SK-N-SH (cell line): ENCODE results near the gene KDELR1. TPM values are rescaled to one million over a fixed set of nuclear protein-coding genes. Genes with fewer than 3 reads are reported as not detected.
A peak's percentile ranks its signal among the peaks of the same experiment; 100 is the strongest.

Experiments used
- CTCF ChIA-PET: fragments of 300-600, 350-600 bp; formaldehyde crosslinking; extraction: SDS; loops from one replicate; lab custom pipeline; 2021; lab: Yijun Ruan, JAX
- POLR2A ChIA-PET: fragments of 350-600 bp; sonication (Branson Sonifier 250); formaldehyde crosslinking; extraction: SDS; loops from one replicate; lab custom pipeline; 2020; ENCODE audit warnings: antibody characterized with exemption, inconsistent platforms; lab: Yijun Ruan, JAX
- DNase-seq: peaks from one replicate; pipeline ENCODE4 v3.0.0; 2012
- H2AFZ ChIP-seq: fragments of 200-600 bp; sonication (generic); 2 replicates; pipeline ENCODE4 v1.8.1; 2016; ENCODE audit warnings: antibody characterized with exemption, mild to moderate bottlenecking, low read depth
- H3F3A ChIP-seq: fragments of 200-600 bp; sonication (generic); replicated peaks from 2 replicates; pipeline ENCODE3; 2016; ENCODE audit warnings: antibody characterized with exemption, mild to moderate bottlenecking; ENCODE audit not compliant: insufficient read depth
- H3K27ac ChIP-seq, 2 experiments: fragments of 200-500 bp in 1 of 2; fragments of 200-600 bp in 1 of 2; sonication (Bioruptor generic) in 1 of 2; sonication (generic), shearing (Covaris generic) in 1 of 2; 2 replicates each; pipeline versions ENCODE4 v1.5.1 to v1.6.1; 2014 to 2016; ENCODE audit warnings: low read depth in 2 of 2, inconsistent platforms in 1 of 2, low read length in 1 of 2, mild to moderate bottlenecking in 1 of 2, mixed read lengths in 1 of 2
- H3K27me3 ChIP-seq: fragments of 200-600 bp; sonication (generic), shearing (Covaris generic); 2 replicates; pipeline ENCODE4 v1.6.1; 2016; ENCODE audit warnings: mixed run types; ENCODE audit not compliant: insufficient read depth
- H3K36me3 ChIP-seq, 2 experiments: fragments of 200-500 bp in 1 of 2; fragments of 200-600 bp in 1 of 2; sonication (Bioruptor generic) in 1 of 2; sonication (generic) in 1 of 2; replicated peaks in 1 of 2; 2 replicates each; pipeline versions ENCODE3 to v1.5.1; 2014 to 2016; ENCODE audit warnings: low read length in 1 of 2, mild to moderate bottlenecking in 1 of 2; ENCODE audit not compliant: insufficient read depth in 2 of 2, control insufficient read depth in 1 of 2
- H3K4me1 ChIP-seq, 2 experiments: fragments of 200-500 bp in 1 of 2; fragments of 200-600 bp in 1 of 2; sonication (Bioruptor generic) in 1 of 2; sonication (generic), shearing (Covaris generic) in 1 of 2; 2 replicates each; pipeline versions ENCODE4 v1.5.1 to v1.6.1; 2014 to 2016; ENCODE audit warnings: low read depth in 1 of 2, low read length in 1 of 2, mixed run types in 1 of 2; ENCODE audit not compliant: insufficient read depth in 2 of 2, control insufficient read depth in 1 of 2
- H3K4me2 ChIP-seq: fragments of 200-600 bp; sonication (generic), shearing (Covaris generic); 2 replicates; pipeline ENCODE4 v1.6.1; 2017; ENCODE audit warnings: mixed run types
- H3K4me3 ChIP-seq, 2 experiments: fragments of 200-500 bp in 1 of 2; fragments of 200-600 bp in 1 of 2; sonication (Bioruptor generic) in 1 of 2; sonication (generic), shearing (Covaris generic) in 1 of 2; 2 replicates each; pipeline versions ENCODE4 v1.5.1 to v1.8.1; 2014 to 2016; ENCODE audit warnings: low read depth in 2 of 2, inconsistent platforms in 1 of 2, low read length in 1 of 2, mild to moderate bottlenecking in 1 of 2, mixed read lengths in 1 of 2, moderate library complexity in 1 of 2
- H3K79me2 ChIP-seq: fragments of 200-600 bp; sonication (generic); 2 replicates; pipeline ENCODE4 v1.8.1; 2017; ENCODE audit warnings: mild to moderate bottlenecking; ENCODE audit not compliant: insufficient read depth
- H3K9ac ChIP-seq: fragments of 200-600 bp; sonication (generic); 2 replicates; pipeline ENCODE4 v1.6.1; 2017; ENCODE audit warnings: mixed run types
- H3K9me2 ChIP-seq: fragments of 200-600 bp; sonication (generic); 2 replicates; pipeline ENCODE4 v1.6.1; 2017; ENCODE audit warnings: mixed run types
- H3K9me3 ChIP-seq: fragments of 200-600 bp; sonication (generic); 2 replicates; pipeline ENCODE4 v1.6.1; 2017; ENCODE audit warnings: mixed run types, mild to moderate bottlenecking, moderate library complexity
- H4K20me1 ChIP-seq: fragments of 200-600 bp; sonication (generic); 2 replicates; pipeline ENCODE4 v1.6.1; 2017; ENCODE audit warnings: mild to moderate bottlenecking, mixed run types; ENCODE audit not compliant: insufficient read depth
- CHD2 ChIP-seq: fragments of 150-350 bp; IDR thresholded peaks from 2 replicates; pipeline ENCODE4 v1.6.1; 2018; ENCODE audit warnings: low read length; ENCODE audit not compliant: partially characterized antibody
- ELF1 ChIP-seq: IDR thresholded peaks from 2 replicates; pipeline ENCODE4 v1.4.0; 2012
- FOSL2 ChIP-seq: IDR thresholded peaks from 2 replicates; pipeline ENCODE4 v1.4.0; 2012; ENCODE audit warnings: low read depth, mild to moderate bottlenecking, moderate library complexity, borderline replicate concordance
- FOXJ3 ChIP-seq: sonication (generic); formaldehyde crosslinking; IDR thresholded peaks from 2 replicates; pipeline ENCODE4 v1.5.1; 2020; ENCODE audit warnings: mild to moderate bottlenecking, missing genetic modification reagents
- GABPA ChIP-seq: IDR thresholded peaks from 2 replicates; pipeline ENCODE4 v1.4.0; 2012; ENCODE audit warnings: low read depth, mild to moderate bottlenecking
- IRF3 ChIP-seq: fragments of 150-350 bp; IDR thresholded peaks from 2 replicates; pipeline ENCODE4 v1.6.1; 2016; ENCODE audit warnings: mild to moderate bottlenecking, low read depth, low read length
- NRF1 ChIP-seq: IDR thresholded peaks from 2 replicates; pipeline ENCODE4 v1.6.1; 2012; ENCODE audit warnings: low read depth, mild to moderate bottlenecking, low read length
- RCOR1 ChIP-seq: fragments of 150-350 bp; IDR thresholded peaks from 2 replicates; pipeline ENCODE4 v1.6.1; 2017; ENCODE audit warnings: antibody characterized with exemption, low read length
- TCF12 ChIP-seq: IDR thresholded peaks from 2 replicates; pipeline ENCODE4 v1.4.0; 2012
- YY1 ChIP-seq: IDR thresholded peaks from 2 replicates; pipeline ENCODE4 v1.4.0; 2012; ENCODE audit warnings: low read depth, mild to moderate bottlenecking
- WGBS: methylation state at CpG from one replicate; pipeline ENCODE4 v1.1.6; 2017; ENCODE audit warnings: low lambda C conversion rate; 5-methylcytosine and 5-hydroxymethylcytosine counted together
- polyA plus RNA-seq, 3 experiments: library from polyadenylated mRNA; depleted of rRNA; stranded (reverse); fragments of >200 nt; gene quantifications; 2 replicates each; pipeline ENCODE4 v1.2.3, GENCODE V29; 2012
- TF ChIP-seq, protein P1 (sequence below): IDR thresholded peaks from 2 replicates; pipeline ENCODE4; 2012
- TF ChIP-seq, protein P2 (sequence below): IDR thresholded peaks from 2 replicates; pipeline ENCODE4 v1.4.0; 2012; ENCODE audit warnings: low read depth, borderline replicate concordance
- TF ChIP-seq, protein P3 (sequence below): IDR thresholded peaks from 2 replicates; pipeline ENCODE4 v1.6.1; 2012; ENCODE audit warnings: mild to moderate bottlenecking, low read depth, low read length, moderate library complexity

Gene KDELR1
- polyA plus RNA-seq, 1 of the 3 experiments (the other 2 are of a cell fraction): 138 TPM

DNA sequence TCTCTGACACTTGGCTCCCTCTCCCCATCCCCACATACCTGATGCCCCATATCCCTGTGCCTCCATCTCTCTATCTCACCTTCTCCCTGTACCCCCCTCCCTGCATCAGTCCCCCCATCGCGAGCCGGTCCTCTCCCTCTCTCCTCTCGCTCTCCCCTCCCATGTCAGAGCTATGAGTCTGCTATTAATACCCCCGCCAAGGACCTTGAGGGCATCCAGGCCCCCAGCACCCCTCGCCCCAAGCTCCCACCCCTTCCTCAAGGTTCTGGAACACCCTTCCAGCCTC, 3.8 kb upstream of the KDELR1 start:
- peak overlapping the region; percentile 93; the same call in 1 of the 2 replicates for H3K4me2 ChIP-seq
- H3K27me3 ChIP-seq: no peaks in the 10 kb centered on the region
- ChIA-PET CTCF (interaction anchor here (0.6 to 1.2 kb wide), 2 partner anchors 50 to 54 kb away, joined by 3 to 5 read pairs; partner anchors contain the start of gene GRWD1), POLR2A (interaction anchor here (0.7 kb wide), 1 partner anchor 64 kb away, joined by 3 read pairs; no protein-coding TSS in a partner anchor)
- no peak for DNase-seq
- H3K4me3 ChIP-seq: no peak overlapping the region
- H3K9ac ChIP-seq: no peak overlapping the region
- WGBS: 67% methylated on average over 6 of the region's 6 CpGs
- peaks cover 26% of the 10 kb centered on the region for H3F3A ChIP-seq
- peaks cover 13% of the 10 kb centered on the region for H3K79me2 ChIP-seq
- no peaks in the 10 kb centered on the region for H3K36me3 ChIP-seq
- no peaks in the 10 kb centered on the region for H3K9me2 ChIP-seq
- H4K20me1 ChIP-seq: no peaks in the 10 kb centered on the region
- H3K4me1 ChIP-seq: peaks cover 4 to 48% of the 10 kb centered on the region in 2 experiments; a peak in 3 of 4 replicates
- TF ChIP-seq CHD2 (no peak), ELF1 (no peak), FOSL2 (no peak), NRF1 (no peak), GABPA (no peak), FOXJ3 (CRISPR knock-in tag) (no peak), YY1 (no peak)
- H2AFZ ChIP-seq: no peak overlapping the region
- no peak overlapping the region for H3K27ac ChIP-seq
- H3K9me3 ChIP-seq: no peaks in the 10 kb centered on the region

DNA sequence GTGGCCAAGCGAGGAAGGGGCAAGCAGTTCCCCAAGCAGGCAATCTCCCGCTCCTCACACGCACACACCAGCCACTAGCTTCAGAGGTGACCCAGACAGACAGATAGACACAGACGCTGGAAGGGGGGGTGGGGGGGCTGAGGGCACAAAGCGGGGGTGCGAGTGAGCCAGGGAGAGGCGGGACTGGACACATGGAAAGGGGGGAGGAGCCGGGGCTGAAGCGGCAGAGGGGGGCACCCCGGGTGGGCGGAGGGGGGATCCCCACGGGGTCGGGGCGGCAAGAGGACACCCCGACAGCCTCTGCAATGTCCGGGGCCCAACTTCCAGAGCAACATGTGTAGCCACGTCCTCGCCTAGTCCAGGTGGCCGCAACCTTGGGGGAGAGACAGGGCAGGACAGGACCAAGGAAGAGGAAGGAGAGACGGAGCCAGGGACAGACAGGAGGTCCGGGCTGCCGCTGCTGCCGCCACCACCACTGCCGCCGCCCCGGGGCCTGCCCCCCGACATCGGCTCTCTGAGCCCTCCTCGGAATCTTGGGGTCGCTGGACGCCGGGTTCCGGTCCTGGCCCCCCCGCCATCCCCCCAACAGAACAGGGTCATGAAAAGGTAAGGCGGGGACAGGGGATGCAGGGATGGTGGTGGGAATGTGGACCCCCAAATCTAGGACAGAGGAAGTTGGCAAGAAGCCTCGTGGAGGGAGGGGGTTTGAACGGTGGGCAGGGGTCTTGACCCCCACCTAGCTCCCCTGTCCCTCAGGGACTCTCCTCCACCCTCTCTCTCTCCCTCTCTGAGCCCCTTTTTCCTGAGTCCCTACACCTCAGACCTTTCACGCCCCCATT, 3.2 kb upstream of the KDELR1 start:
- peaks cover 16% of the 10 kb centered on the region for H3K79me2 ChIP-seq
- H3K27ac ChIP-seq: peak overlapping the region in 1 of 2 experiments; percentile 61; a peak in 1 of 4 replicates
- H3K36me3 ChIP-seq: no peaks in the 10 kb centered on the region
- no peaks in the 10 kb centered on the region for H3K9me3 ChIP-seq
- H3K4me1 ChIP-seq: peaks cover 4 to 48% of the 10 kb centered on the region in 2 experiments; a peak in 3 of 4 replicates
- H2AFZ ChIP-seq: peak overlapping the region; percentile 68; the same call in 1 of the 2 replicates
- 13% methylated on average over 22 of the region's 38 CpGs for WGBS
- CTCF ChIA-PET: interaction anchor here (1.0 to 1.4 kb wide), 4 partner anchors 51 to 82 kb away, joined by 3 to 5 read pairs (median 4); partner anchors contain the start of gene GRWD1
- peak overlapping the region; percentile 51 to 68 for H3K4me3 ChIP-seq
- H4K20me1 ChIP-seq: no peaks in the 10 kb centered on the region
- H3K27me3 ChIP-seq: no peaks in the 10 kb centered on the region
- H3K9me2 ChIP-seq: no peaks in the 10 kb centered on the region
- DNase-seq: no peak
- H3K4me2 ChIP-seq: peak overlapping the region; percentile 93
- TF ChIP-seq IRF3 (no peak), NRF1 (no peak), RCOR1 (no peak), TCF12 (no peak), GABPA (no peak)
- TF ChIP-seq, protein P1, sequence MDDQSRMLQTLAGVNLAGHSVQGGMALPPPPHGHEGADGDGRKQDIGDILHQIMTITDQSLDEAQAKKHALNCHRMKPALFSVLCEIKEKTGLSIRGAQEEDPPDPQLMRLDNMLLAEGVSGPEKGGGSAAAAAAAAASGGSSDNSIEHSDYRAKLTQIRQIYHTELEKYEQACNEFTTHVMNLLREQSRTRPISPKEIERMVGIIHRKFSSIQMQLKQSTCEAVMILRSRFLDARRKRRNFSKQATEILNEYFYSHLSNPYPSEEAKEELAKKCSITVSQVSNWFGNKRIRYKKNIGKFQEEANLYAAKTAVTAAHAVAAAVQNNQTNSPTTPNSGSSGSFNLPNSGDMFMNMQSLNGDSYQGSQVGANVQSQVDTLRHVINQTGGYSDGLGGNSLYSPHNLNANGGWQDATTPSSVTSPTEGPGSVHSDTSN: no peak; the same call in 1 of the 2 replicates
- TF ChIP-seq, protein P2, sequence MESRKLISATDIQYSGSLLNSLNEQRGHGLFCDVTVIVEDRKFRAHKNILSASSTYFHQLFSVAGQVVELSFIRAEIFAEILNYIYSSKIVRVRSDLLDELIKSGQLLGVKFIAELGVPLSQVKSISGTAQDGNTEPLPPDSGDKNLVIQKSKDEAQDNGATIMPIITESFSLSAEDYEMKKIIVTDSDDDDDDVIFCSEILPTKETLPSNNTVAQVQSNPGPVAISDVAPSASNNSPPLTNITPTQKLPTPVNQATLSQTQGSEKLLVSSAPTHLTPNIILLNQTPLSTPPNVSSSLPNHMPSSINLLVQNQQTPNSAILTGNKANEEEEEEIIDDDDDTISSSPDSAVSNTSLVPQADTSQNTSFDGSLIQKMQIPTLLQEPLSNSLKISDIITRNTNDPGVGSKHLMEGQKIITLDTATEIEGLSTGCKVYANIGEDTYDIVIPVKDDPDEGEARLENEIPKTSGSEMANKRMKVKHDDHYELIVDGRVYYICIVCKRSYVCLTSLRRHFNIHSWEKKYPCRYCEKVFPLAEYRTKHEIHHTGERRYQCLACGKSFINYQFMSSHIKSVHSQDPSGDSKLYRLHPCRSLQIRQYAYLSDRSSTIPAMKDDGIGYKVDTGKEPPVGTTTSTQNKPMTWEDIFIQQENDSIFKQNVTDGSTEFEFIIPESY: no peak
- TF ChIP-seq, protein P3, sequence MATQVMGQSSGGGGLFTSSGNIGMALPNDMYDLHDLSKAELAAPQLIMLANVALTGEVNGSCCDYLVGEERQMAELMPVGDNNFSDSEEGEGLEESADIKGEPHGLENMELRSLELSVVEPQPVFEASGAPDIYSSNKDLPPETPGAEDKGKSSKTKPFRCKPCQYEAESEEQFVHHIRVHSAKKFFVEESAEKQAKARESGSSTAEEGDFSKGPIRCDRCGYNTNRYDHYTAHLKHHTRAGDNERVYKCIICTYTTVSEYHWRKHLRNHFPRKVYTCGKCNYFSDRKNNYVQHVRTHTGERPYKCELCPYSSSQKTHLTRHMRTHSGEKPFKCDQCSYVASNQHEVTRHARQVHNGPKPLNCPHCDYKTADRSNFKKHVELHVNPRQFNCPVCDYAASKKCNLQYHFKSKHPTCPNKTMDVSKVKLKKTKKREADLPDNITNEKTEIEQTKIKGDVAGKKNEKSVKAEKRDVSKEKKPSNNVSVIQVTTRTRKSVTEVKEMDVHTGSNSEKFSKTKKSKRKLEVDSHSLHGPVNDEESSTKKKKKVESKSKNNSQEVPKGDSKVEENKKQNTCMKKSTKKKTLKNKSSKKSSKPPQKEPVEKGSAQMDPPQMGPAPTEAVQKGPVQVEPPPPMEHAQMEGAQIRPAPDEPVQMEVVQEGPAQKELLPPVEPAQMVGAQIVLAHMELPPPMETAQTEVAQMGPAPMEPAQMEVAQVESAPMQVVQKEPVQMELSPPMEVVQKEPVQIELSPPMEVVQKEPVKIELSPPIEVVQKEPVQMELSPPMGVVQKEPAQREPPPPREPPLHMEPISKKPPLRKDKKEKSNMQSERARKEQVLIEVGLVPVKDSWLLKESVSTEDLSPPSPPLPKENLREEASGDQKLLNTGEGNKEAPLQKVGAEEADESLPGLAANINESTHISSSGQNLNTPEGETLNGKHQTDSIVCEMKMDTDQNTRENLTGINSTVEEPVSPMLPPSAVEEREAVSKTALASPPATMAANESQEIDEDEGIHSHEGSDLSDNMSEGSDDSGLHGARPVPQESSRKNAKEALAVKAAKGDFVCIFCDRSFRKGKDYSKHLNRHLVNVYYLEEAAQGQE: no peak
- peak overlapping the region; percentile 59 for H3K9ac ChIP-seq
- POLR2A ChIA-PET: interaction anchor here (0.7 kb wide), 1 partner anchor 64 kb away, joined by 3 read pairs; no protein-coding TSS in a partner anchor
- peaks cover 26% of the 10 kb centered on the region for H3F3A ChIP-seq
